Fibroblast of peridontal ligament (primary cell): ENCODE measurements around the gene CPLANE2.

Experiments
- DNase-seq: peaks from one replicate; pipeline ENCODE4 v3.0.0-alpha.2; 2010; ENCODE audit errors: extremely low read depth

The CPLANE2 gene

DNA sequence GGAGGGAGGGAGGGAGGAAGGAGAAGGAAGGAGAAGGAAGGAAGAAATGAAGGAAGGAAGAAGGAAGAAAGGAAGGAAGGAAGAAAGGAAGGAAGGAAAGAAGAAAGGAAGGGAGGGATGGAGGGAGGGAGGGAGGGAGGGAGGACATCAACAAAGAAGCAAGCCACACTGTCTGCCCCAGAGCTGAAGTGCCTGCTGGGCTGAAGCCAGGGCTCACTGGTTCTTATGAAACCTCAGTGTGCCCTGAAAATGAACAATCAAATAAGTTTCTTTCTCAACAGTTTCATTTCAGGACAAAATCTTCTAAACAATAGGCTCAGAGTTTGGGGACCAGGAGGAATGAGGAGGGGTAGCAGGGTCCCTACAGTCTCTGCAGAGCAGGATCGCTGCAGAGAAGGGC, 45.7 kb downstream of the CPLANE2 start:
- no peak for DNase-seq

DNA sequence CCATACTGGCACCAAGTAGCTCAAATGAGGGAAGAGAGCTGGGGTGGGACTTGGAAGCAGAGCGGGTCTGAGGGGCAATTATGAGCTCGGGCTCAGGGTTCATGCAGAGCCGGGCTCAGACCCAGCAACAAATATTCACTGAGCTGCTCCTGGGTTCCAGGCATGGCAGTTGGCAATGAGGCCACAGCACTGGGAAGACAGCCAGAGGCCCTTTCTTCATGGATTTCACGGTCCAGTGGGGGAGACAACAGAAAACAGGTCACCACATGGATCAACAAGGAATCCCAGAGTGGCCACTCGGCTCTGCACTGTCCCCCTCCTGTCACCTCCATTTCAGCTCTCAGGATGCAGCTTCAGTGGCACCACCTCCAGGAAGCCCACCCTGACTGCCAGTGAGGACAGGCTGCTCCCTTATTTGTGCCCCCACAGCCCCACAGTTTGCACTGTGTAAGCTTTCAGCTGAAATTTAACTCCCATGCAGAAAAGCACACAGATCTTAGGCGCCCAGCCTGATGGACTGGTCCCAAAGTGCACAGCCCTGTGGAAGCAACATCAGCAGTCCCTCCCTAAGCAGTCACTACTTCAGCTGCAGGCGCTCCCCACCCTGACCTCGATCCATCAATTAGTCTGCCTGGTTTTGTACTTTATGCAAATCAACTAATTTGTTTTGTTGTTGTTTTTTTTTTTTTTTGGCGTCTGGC, 46.9 kb downstream of the CPLANE2 start:
- peak; percentile 19 for DNase-seq

DNA sequence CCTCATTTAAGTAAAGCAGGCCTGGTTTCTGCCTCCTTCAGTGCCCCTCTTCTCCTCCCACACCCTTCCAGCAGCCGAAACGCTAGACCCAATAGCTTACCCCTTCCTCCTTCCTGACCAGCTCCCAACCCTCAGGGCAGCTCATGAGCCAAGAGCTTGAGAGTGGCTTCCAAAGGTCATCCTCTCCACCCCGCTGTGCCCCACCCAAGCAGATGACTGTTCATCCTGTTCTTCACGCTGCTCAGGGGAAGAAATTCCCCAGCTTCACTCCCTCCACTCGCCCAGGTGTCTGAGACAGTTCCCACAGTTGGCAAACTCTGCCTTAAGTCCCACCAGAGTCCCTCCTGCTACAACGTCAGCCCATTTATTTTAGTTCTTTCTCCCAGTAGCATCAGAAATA, 48.0 kb downstream of the CPLANE2 start:
- DNase-seq: no peak

DNA sequence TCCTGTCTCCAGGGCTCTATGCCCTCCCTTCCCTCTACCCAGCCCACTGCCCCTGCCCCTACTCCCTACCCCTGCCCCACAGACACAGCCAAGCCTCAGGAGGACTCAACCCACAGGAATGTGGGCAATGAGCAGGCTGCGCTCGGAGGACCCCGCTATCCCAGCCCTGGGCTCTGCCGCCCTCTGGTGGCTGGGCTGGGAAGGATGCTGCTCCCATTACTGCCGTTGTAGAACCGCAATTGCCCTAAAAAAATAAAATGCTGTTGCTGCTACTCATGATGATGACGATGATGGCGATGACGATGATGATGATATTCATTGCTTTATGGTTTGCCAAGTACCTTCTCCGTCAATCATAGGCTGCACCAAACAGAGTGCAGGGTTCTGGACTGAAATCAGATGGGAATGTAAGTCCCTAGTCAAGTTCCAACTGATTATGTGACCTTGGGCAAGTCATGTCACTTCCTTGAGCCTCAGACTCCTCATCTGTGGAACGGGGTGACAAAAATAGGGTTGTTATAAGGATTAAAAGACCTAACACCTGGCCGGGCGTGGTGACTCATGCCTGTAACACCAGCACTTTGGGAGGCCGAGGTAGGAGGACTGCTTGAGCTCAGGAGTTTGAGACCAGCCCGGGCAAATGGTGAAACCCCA, 49.1 kb downstream of the CPLANE2 start:
- DNase-seq: peak; percentile 81

DNA sequence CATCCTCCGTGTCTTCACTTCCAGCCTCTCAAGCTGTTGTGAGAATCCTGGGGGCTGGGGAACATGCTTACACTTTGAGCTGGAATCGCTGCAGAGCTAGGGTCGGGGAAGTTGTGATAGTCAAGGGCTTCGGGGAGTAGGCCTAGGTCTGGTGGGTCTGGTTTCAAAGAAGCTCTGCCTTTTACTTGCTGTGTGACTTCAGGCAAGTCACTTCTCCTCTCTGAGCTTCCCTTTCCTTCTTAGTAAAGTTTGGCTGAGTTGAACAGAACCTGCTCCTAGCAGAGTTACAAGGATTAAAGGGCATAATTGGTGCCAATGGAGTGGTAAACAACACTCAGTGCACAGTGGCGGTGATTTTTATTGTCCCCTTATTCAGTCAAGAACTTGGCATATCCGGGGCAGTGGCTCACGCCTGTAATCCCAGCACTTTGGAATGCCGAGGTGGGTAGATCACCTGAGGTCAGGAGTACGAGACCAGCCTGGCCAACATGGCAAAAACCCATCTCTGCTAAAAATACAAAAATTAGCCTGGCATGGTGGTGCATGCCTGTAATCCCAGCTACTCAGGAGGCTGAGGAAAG, 50.2 kb downstream of the CPLANE2 start:
- no peak for DNase-seq

DNA sequence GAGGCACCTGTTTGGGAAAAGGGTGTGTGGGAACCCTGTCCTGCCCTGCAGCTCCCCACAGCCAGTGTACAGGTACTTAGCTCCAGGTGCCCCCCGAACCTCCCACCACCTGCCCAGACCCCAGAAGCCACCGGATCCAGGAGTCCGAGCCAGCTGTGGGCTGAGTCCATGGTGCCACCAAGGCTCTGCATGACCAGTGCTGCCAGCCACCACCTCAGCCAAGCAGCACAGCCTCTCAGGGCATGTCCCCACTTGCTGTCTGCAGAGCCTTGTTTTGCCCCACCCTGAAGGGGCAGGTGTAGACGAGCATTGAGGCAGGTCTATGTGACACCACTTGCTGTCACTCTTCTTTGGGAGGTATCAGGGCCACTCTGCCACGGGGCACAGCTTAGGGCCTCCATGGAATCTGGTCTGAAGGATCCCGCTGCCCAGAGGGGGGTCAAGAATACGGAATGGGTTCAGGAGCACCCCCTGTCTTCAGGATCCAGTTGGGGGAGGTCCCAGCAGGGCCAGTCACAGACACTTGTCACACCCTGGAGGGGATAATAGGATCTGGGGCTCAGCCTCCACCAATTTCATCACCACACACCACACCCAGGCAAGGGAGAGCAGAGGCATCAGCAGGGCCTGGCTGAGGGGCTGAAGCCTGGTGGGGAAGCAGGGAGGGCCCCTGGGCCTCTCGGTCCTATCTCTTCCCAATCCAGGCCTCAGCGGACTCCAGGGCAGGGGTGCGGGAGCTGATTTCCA, 52.3 kb downstream of the CPLANE2 start:
- DNase-seq: no peak

DNA sequence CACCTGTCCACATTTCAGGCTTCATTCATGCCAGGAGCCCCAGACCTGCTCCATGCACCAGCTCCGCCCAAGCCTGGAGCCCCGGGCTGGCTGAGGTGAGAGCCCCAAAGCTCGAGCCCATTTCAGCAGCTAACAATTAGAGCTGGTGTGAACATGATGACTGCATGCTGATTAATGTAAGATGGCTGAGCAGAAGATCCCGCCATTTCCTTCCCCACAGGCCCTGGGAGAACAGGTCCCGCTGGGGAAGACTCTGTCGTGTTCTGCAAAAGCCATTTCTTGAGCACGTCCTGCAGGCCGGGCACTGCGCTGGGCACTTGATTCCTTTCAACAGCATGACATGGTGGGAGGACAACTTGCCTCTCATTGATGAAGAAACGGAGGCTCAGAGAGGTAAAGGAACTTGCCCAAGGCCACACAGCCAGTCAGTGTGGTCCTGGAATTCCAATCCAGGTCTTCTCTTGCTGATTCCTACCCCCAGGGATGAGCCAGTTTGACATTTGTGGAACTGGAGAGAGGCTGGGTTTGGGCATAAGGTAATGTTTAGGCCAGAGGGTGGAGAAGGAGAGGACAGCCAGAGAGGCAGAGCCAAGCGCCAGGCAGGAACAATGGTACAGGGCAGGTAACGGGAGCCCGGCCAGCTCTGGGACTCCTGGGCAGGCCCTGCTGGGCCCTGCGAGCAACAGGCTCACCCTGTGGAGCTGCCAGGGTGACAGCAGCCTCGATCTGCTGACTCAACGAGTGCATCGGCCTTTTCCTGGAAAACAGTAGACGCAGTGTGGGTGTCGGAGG, 53.0 kb downstream of the CPLANE2 start:
- no peak for DNase-seq

DNA sequence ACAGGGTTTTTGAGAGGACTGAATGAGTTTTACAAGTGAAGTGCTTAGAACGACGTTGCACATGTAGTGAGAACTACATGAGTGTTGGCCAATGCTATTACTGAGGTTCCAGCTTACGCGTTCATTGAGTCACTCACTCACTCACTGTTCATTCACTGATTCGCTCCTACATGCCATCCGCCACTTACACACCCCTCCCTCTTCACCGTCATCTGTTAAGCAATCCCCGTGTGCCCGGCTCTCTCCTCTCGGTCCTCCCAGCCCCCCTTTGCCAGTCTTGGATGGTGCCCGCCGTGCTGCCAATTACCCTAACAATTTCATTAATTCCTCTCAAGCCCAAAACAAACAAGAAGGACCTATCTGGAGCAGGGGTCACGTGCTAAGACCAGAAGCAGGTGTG, 53.8 kb downstream of the CPLANE2 start:
- peak; percentile 76 for DNase-seq

DNA sequence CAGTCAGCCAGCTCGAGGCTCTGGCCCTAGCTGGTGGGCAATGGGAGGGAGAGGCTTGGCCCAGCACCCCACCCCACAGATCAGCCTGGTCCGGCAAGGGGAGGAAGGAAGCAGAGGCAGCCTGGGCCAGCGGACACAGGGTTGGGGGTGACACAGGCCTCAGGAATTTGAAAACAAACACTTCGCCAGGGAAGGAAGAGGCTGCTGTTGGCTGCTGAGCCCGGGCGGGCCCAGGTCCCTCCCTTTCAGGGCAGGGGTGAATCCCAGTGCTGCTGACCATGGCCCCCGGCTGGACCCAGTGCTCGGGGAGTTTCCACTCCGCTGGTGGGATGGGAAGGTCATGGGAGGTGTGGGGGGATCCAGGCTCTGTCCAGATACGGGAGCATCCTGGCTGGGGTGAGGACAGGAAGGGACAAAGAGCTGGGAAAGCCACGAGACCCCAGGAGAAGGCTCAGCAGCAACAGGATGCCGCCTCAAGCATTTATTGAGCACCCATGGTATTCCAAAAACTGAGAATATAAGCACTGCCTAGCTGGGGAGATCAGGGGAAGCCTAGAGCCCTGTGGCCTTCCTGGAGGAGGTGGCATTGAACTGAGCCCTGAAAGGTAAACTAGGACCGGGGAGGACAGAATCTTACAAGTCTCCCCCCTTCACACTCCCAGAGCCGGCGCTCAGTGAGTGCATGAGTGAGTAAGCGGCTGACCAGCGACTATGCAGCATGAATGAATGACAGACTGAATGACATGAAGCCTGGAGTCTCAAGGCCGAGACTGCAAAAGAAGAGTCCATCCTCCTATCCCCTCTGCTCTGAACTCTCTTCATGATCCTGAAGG, 54.9 kb downstream of the CPLANE2 start:
- DNase-seq: peak; percentile 86
